Transverse colon (tissue), 4 donors: ENCODE results near the gene PEAR1.

Source experiments
- CTCF ChIP-seq, 5 experiments: fragments of 200-600 bp in 3 of 5; fragments of 450-650 bp in 2 of 5; sonication (generic) in 3 of 5; IDR thresholded peaks; 1 replicate in 2 of 5; 2 replicates in 3 of 5; pipeline ENCODE4 v1.5.1; 2016 to 2017; ENCODE audit warnings: antibody characterized with exemption in 5 of 5, inconsistent platforms in 3 of 5, mild to moderate bottlenecking in 2 of 5, moderate library complexity in 1 of 5
- POLR2A ChIP-seq: fragments of 450-650 bp; IDR thresholded peaks from one replicate; pipeline ENCODE4 v1.6.1; 2016; ENCODE audit warnings: antibody characterized with exemption, mild to moderate bottlenecking, moderate library complexity
- POLR2AphosphoS5 ChIP-seq, 3 donors: sonication (generic); formaldehyde crosslinking; IDR thresholded peaks; one replicate each; pipeline ENCODE4 v1.6.1; 2016; ENCODE audit warnings: antibody characterized with exemption in 3 of 3

- no peak for TF ChIP-seq POLR2A
- TF ChIP-seq CTCF (IDR thresholded peaks at IDR 0.05): no peak
- no peak for TF ChIP-seq POLR2AphosphoS5 (IDR thresholded peaks at IDR 0.05)
These were observed 57.9 kb downstream of the PEAR1 start for GRCh38 chr1:156951371-156951770.
